ENCODE results near the gene WDR73.

DNA sequence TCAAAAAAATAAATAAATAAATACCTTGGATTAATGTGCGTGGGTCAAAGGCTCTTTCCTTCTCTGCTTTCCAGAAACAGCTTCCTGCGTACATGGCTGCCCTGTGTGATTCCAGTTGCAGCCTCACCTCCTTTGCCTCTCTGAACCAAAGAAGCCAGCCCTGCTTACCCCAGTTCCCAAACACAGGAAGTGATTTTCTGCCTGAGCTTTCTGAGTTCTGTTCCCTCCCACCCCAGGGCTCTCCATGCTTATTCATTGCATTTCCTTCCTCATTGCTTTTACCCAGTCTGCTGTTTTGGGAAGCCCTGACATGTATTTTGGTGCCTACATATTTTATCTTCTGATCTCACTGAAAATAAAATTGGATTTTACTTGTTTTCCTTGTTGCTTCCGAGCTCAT, 37.8 kb downstream of the WDR73 start:
- TF ChIP-seq, protein P1, sequence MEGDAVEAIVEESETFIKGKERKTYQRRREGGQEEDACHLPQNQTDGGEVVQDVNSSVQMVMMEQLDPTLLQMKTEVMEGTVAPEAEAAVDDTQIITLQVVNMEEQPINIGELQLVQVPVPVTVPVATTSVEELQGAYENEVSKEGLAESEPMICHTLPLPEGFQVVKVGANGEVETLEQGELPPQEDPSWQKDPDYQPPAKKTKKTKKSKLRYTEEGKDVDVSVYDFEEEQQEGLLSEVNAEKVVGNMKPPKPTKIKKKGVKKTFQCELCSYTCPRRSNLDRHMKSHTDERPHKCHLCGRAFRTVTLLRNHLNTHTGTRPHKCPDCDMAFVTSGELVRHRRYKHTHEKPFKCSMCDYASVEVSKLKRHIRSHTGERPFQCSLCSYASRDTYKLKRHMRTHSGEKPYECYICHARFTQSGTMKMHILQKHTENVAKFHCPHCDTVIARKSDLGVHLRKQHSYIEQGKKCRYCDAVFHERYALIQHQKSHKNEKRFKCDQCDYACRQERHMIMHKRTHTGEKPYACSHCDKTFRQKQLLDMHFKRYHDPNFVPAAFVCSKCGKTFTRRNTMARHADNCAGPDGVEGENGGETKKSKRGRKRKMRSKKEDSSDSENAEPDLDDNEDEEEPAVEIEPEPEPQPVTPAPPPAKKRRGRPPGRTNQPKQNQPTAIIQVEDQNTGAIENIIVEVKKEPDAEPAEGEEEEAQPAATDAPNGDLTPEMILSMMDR (IDR thresholded peaks at IDR 0.05 in 2 of 3, conservative IDR thresholded peaks at IDR 0.05 in 1 of 3; ENCODE audit: borderline replicate concordance in 1 of 3, insufficient read depth in 1 of 3, low read depth in 2 of 3, low read length in 2 of 3): no peak
- TF ChIP-seq, protein P2, sequence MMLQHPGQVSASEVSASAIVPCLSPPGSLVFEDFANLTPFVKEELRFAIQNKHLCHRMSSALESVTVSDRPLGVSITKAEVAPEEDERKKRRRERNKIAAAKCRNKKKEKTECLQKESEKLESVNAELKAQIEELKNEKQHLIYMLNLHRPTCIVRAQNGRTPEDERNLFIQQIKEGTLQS (IDR thresholded peaks at IDR 0.05): no peak
- no peak for TF ChIP-seq POLR2A (IDR thresholded peaks at IDR 0.05; ENCODE audit: borderline replicate concordance, extremely low read depth, insufficient read depth, insufficient read length)
